GM10847 (cell line): ENCODE data around the gene PCCB.

ENCODE experiments used
- POLR2A ChIP-seq: IDR thresholded peaks from 2 replicates; pipeline ENCODE4 v1.6.1; 2011; ENCODE audit not compliant: insufficient read length; ENCODE audit errors: extremely low read depth

The PCCB gene

DNA sequence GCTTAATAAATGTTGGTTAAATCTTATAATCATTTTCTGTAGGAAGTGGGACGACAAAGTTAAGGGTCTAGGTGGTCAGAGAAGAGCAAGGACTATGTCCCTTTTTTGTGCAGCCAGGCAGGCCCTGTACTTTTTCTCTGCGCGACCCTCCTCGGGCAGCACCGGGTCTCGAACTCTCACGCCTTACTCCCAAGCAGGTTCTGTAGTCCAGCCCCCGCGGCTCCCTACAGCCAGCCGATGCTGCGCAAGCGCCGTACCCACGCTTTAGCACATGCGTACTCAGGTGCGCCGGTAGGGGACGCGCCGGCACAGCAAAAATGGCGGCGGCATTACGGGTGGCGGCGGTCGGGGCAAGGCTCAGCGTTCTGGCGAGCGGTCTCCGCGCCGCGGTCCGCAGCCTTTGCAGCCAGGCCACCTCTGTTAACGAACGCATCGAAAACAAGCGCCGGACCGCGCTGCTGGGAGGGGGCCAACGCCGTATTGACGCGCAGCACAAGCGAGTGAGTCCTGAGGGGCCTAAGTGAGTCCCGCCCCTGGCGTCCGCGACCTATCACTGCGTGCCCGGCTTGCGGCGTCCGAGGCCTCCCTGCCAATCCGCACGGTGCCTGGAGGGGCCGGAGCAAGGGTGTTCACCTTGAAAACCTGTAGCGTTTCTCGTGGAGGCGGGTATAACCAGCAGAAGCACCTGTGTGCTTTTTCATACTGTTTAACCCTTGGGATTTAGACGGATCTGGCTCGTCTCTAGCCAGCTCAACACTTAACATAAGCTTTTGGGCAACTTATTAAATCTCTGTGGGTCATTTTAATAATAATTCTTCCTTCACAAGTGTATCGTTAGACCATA, at the start of gene PCCB:
PCCB (plus strand) TSS at position 282 of the 844 bp plus-strand sequence; CDS start at position 318, 36 bp downstream.
- TF ChIP-seq POLR2A = peak; percentile 85

DNA sequence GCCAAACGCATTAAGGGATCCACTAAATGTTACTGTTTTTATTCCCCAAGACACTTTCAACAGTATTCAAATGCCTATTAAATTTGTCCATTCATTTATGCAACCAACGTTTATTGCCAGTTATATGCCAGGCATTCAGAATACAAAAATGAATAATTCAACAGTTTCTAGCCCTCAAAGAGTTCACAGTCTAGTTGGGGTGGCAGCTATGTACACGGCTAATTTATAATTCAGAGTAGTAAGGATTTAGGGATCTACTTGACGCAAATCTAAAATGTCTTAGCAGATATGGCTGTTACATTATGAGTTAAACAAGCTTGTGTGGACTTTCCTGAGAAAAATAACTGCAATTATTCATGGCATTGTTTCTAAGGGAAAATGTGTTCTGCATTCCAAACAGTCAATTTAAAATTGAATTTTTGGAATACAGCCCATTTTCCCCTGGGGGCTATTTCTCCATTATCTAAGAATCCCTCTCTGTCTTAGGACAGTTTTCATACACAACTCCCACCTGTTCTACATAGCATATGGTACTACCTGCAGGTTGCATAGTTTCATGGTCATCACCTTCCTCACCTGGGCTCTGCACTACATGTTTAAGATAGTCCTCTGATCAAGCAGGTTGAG, 42.5 kb upstream of the PCCB start:
- no peak for TF ChIP-seq POLR2A

DNA sequence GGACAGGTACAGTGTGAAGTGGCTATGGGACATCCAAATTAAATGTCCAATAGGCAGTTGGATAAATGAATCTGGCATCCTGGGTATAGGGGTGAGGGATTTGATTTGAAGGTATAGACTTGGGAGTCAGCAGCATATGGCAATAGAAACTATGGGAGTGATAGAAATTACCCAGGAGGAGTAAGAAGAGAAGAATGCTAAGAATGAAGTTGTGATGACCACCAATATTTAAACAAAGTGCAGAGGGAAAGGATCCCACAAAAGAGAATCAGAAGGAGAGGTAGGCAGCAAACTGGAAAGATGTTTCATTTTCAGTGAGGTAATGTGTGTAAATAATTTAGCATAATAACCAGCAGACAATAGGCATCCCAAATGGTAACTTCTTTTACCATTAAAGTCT, 40.2 kb upstream of the PCCB start:
- TF ChIP-seq POLR2A = no peak

DNA sequence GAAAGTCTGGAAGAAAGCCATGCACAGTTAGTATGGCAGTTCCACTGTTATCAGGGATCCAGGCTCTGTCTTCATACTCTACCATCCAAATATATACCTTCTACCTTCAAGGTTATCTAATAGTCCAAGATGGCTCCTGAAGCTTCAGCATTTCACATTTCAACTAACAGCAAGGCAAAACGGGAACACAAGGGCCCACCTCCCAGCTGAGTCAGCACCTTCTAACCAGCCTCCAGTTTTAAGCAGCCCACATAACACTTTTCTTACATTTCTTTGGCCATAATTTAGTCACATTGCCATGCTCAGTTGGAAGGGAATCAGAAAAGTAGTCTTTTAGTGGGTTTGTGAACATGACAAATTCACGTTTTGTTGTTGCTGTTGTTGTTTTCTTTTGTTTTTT, 38.6 kb upstream of the PCCB start:
- TF ChIP-seq POLR2A = no peak

DNA sequence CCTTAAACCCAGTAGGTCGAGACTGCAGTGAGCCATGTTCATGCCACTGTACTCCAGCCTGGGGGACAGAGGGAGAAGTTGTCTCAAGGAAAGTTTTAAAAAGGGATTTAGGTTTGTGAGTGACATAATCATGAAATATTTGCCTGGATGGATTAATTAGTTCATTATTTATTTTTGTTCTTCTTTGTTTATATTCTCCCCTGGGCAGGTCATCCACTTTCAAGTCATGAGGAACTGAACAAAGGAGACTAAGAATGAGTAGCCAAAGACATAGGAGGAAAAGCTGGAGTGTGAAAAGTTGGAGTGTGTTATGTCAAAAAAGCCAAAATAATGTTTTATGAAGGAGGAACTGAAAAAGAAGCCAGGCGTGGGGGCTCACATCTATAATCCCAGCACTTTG, 17.7 kb upstream of the PCCB start:
- TF ChIP-seq POLR2A = no peak

DNA sequence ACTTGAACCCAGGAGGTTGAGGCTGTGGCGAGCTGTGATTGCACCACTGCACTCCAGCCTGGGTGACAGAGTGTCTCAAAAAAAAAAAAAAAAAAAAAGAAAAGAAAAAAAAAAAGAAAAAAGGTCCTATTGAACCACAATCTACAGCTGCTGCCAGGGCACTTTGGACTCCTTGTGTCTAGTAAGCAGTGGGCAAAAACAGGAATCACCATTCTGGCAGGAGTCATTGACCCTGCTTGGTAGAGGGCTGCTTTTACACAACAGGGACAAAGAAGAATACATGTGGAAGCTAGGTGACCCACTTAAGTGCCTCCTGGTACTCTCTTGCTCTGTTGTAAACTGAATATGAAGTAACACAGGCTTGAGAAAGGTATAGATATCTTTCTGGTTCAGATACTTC, 14.6 kb upstream of the PCCB start:
- TF ChIP-seq POLR2A = no peak

DNA sequence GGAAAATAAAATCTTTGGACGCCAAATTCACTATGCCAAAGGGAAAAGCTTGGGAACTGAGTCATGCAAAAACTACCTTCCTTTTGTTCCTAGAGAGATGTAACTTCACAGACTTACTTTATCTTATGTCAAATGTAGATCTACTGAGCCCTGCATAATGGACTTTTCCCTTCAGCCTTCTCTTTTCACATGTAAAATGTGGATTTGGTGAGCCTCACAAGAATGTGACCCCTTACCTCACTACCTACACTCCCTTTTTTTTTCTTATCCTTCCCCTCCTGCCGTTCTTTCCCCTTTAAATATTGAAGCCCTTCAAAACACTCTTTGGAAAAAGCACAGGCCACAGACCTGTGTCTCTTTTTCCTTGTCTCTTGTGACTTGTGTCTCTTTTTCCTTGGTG, 14.0 kb upstream of the PCCB start:
- TF ChIP-seq POLR2A = no peak

DNA sequence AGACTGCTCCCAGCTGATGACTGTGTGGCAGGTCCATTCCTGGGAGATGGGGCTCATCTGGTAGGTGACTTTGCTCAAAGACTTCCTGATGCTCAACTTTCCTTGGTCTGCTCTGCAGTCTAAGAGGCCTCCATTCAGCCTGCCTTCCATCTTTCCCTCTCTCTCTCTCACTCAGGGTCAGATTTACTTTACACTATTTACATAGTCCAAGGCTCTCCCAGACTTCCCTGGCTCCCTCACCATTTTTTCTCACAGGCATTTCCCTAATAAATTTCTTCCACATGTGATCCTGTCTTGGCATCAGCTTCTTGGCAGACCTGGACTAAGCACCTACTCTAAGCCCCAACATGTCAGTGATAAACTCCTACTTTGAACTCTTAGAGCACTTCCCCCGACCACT, 13.0 kb upstream of the PCCB start:
- no peak for TF ChIP-seq POLR2A

DNA sequence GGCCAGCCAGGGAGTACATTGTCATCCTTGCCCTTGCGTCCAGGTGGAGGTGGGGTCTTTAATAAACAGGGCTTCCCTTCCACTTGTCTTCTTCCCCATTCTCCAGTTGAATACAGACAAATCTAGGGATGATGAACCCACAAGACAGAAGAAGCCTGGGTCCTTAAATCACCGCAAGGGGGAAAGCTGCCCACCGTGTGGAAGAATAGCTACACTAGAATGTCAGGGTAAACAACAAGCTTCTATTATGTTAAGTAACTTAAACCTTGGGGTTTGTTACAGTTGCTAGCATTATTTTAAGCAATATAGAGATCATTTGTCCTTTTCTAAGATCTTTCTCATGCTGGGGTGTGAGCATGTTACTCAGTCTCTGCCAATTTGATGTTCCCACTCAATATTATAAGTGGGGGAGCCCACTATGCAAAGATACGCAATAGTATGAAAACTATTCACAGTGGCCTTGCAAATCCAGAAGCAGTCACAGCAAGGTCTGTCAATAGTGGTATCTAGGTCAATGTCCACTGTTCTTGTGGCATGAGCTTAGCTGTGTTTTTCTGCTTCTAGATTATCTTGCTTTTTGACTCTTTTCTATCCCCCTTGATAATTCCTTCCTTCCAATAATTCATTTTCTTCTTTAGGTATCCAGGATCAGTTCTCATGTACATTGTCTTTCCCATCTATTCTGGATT, 12.0 kb upstream of the PCCB start:
- TF ChIP-seq POLR2A = no peak

DNA sequence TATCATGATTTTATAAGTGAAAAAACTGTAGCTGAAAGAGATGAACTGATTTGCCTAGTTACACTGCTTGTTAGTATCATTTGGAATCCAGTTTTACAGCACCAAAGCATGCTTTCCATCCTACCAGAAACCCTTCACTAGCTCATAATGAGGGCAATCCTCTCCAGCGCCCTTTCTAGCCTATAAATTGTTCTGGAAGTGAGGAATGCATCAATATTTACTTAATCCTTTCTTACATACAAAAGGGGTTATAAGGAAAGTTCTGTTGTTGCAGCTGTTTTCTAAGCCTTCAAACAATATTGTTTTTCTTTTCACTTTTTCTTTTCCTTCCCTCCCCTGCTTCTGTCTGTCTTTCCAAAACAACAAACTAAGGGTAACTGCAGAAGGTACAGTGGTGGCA, 11.0 kb upstream of the PCCB start:
- no peak for TF ChIP-seq POLR2A

DNA sequence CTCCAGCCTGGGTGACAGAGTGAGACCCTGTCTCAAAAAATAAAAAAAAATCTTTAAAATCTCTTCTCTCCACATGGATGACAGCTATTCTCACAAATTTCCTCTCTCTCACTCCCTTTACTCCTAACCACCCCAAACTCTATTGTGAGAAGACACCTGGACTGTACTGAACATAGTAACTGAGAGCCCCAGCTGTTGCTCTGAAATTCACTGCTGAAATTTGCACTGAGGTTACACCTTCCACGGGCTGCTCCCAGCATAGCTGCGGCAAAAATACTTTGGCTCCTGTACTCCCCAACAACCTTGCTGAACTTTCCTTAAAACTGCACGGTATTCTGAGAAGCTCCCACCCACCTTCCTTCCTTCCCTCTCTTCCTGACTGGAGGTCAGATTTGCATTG, 4.4 kb upstream of the PCCB start:
- no peak for TF ChIP-seq POLR2A

DNA sequence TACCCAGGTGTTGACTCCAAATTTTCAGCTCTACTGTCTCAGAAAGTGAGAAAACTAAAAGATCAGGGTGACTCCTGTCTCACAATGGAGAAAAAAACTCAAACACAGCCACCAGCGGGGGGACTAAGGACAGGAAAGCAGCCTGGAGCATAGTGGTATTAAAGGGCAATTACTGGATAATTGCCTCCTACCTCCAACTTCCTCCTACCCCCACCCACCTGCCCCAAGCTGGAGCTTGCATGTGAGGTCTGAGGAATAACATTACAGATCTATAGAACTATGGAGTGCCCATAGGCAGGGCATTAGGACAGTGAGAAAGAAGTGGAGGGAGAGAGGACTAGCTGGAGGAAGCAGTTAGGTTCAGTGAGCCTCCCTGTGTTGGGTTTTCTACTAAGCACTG, 2.7 kb upstream of the PCCB start:
- TF ChIP-seq POLR2A = no peak

DNA sequence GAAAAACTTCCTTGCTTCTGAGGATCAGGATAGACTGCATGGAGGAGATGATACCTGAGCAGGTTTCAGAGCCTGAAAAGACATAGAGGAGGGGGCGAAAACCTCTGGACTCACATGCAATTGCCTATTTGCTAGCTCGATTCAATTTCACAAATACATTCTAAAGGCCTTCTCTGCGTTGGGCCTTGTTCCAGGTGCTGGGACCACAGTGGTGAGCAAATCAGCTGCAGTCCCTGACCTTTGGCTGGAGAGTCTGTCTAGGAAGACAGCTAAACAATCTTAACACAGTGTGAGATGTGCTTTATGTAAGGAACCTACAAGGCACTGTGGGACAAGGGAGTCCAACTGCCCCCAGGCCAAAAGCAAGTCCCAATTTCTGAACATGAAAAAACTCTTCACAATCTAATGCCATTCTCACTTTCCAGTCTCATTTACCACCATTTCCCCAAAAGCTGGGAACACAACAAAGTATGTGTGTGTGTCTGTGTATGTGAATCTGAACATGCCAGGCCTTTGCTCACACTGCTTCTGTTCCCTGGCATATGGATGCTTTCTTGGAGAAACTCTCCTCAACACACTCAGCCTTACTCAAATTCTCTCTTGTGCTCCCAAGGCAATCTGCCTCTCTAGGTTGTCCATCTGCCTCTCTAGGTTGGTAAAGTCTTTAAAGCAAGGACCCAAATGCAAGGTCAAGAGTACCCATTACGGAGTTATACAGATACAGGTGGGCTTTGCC, 2.1 kb upstream of the PCCB start:
- no peak for TF ChIP-seq POLR2A

DNA sequence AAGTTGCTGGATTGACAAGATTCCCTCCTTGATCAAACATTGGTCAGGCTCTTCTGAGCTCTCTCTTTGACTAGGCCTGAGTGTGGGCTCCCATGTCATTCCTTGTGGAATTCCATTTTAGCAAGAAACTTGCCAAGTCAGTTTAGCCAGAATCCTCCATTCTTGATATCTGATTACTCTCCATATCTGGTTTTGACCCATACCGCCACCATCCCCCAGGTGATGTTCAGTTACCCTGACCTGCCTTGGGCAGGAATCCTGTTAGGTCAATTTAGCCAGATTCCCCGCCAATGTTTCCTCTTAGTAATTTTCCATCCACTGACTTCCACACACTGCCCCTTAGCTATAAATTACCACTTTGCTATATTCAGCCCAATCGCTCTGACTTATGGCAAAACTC, 1.0 kb upstream of the PCCB start:
- TF ChIP-seq POLR2A = no peak

DNA sequence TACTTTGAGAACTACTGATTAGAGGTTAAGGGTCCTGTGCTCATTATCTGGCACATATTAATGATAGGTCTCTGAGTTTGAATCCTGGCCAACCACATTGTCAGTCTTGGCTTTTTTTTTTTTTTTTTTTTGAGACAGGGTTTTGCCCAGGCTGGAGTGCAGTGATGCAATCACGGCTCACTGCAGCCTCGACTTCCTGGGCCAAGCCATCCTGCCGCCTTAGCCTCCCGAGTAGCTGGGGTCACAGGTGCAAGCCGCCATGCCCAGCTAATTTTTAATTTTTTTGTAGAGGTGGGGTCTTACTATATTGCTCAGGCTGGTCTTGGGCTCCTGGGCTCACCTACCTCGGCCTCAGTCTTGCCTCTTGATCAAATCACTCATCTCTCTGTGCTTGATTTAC, 547 bp upstream of the PCCB start:
- TF ChIP-seq POLR2A = no peak

DNA sequence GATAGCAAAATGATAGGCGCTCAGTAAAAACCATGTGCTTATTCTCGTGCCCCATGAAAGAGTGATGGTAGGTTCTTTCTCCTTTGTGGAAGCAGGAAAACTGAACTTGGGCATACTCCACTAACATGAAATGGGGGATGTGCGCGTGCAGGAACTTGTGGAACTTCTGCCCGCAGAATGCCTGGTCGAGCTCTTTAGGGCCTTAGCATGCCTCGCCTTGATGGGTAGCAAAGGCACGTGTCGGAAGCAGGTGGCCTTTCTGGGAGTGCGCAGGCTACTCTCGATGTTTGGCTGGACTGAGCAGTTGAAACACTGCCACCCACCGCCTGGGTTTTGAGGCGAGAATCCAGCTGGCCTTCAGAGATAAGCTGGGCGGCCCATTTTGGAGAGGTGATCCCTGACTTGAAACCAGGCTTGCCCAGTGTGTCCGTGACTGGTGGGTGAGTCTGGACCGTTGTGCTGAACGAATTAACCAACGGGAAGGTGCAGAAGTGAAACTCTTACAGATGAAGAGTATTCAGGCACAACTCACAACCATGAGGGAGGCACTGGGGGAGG, 842 bp downstream of the PCCB start:
- no peak for TF ChIP-seq POLR2A

DNA sequence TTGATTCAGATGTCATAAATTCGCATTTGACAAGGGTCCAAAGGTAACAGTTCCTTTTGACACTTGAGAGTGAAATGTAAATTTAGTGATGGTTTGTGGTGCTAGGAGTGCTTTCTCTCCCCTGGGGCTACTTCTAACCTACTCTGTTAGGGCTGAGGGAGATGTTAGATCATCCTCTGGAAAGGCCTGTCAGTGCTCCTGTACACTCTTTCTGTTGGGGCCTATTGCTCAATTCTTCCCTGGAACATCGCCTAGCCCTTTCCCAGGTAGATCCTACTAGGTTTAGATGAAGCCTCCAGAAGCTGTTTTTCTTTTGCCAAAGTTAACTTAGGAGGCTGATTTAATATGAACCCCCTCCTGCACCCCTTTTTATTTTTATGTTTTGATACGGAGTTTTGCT, 1.4 kb downstream of the PCCB start:
- no peak for TF ChIP-seq POLR2A
